PC-9 (cell line): ENCODE results near the gene ACOXL. TPM values are rescaled to one million over a fixed set of nuclear protein-coding genes. Genes with fewer than 3 reads are reported as not detected.

ENCODE experiments used
- BruUV-seq: library from RNA; stranded (reverse); fragments of 400-500 nt; replicated peaks from 2 replicates; lab custom pipeline; 2021; lab: Mats Ljungman, UMichigan
- CTCF ChIA-PET: fragments of 300-600 bp; sonication (Branson Sonifier 250); formaldehyde crosslinking; loops from one replicate; lab custom pipeline; 2022; ENCODE audit warnings: antibody characterized with exemption; lab: Charles Lee
- POLR2A ChIA-PET: fragments of 300-600 bp; sonication (Branson Sonifier 250); formaldehyde crosslinking; loops from one replicate; lab custom pipeline; 2022; ENCODE audit warnings: antibody characterized with exemption; ENCODE audit not compliant: unreplicated experiment; lab: Charles Lee
- DNase-seq, 2 experiments: peaks; one replicate each; pipeline versions ENCODE4 v3.0.0 to v3.0.0-alpha.2; 2015 to 2022; ENCODE audit warnings: mixed read lengths in 1 of 2
- H2AFZ ChIP-seq: fragments of 200-600 bp; sonication (generic); 2 replicates; pipeline ENCODE4 v1.8.1; 2017; ENCODE audit warnings: antibody characterized with exemption
- H3F3A ChIP-seq: fragments of 200-600 bp; sonication (generic); 2 replicates; pipeline ENCODE4 v1.8.1; 2017; ENCODE audit warnings: antibody characterized with exemption, mild to moderate bottlenecking, low read depth; ENCODE audit not compliant: insufficient read depth
- H3K27ac ChIP-seq: fragments of 200-600 bp; sonication (generic); 2 replicates; pipeline ENCODE4 v1.6.1; 2016; ENCODE audit warnings: mixed run types
- H3K27me3 ChIP-seq: fragments of 200-600 bp; sonication (generic); 2 replicates; pipeline ENCODE4 v1.6.1; 2016; ENCODE audit warnings: low read depth, mixed run types; ENCODE audit not compliant: insufficient read depth
- H3K36me3 ChIP-seq: fragments of 200-600 bp; sonication (generic); 2 replicates; pipeline ENCODE4 v1.6.1; 2016; ENCODE audit warnings: low read depth, mixed run types
- H3K4me1 ChIP-seq: fragments of 200-600 bp; sonication (generic); replicated peaks from 2 replicates; pipeline ENCODE4 v1.6.1; 2016; ENCODE audit warnings: mixed run types; ENCODE audit not compliant: insufficient read depth
- H3K4me2 ChIP-seq: fragments of 200-600 bp; sonication (generic); 2 replicates; pipeline ENCODE4 v1.6.1; 2017; ENCODE audit warnings: mixed run types
- H3K4me3 ChIP-seq: fragments of 200-600 bp; sonication (generic); 2 replicates; pipeline ENCODE4 v1.6.1; 2016; ENCODE audit warnings: mixed run types
- H3K79me2 ChIP-seq: fragments of 200-600 bp; sonication (generic); 2 replicates; pipeline ENCODE4 v1.6.1; 2017; ENCODE audit warnings: low read depth, mixed run types
- H3K9me2 ChIP-seq: fragments of 200-600 bp; sonication (generic); 2 replicates; pipeline ENCODE4 v1.8.1; 2017; ENCODE audit warnings: mild to moderate bottlenecking; ENCODE audit not compliant: insufficient read depth
- H3K9me3 ChIP-seq: fragments of 200-600 bp; sonication (generic); 2 replicates; pipeline ENCODE4 v1.8.1; 2016; ENCODE audit warnings: low read depth; ENCODE audit not compliant: insufficient read depth
- H4K20me1 ChIP-seq: fragments of 200-600 bp; sonication (generic); 2 replicates; pipeline ENCODE4 v1.8.1; 2017; ENCODE audit not compliant: insufficient read depth
- CTCF ChIP-seq: fragments of 200-600 bp; sonication (generic); conservative IDR thresholded peaks from 2 replicates; pipeline ENCODE4 v1.6.1; 2017; ENCODE audit warnings: mixed run types, antibody characterized with exemption, mild to moderate bottlenecking, moderate library complexity
- EZH2 ChIP-seq: fragments of 200-600 bp; sonication (generic); IDR thresholded peaks from 2 replicates; pipeline ENCODE4 v1.8.0; 2017; ENCODE audit warnings: antibody characterized with exemption, low read depth
- intact Hi-C: fragments of 100-400 bp; cut with micrococcal nuclease; formaldehyde crosslinking; loops from one replicate; pipeline ENCODE4 v1.10.0; 2022; ENCODE audit not compliant: unreplicated experiment
- total RNA-seq: library from RNA; stranded (reverse); gene quantifications from 2 replicates; pipeline ENCODE4 v1.2.3, GENCODE V29; 2021

ACOXL gene
- total RNA-seq, 1 experiment from 2014 or later, result 10.7 TPM

DNA sequence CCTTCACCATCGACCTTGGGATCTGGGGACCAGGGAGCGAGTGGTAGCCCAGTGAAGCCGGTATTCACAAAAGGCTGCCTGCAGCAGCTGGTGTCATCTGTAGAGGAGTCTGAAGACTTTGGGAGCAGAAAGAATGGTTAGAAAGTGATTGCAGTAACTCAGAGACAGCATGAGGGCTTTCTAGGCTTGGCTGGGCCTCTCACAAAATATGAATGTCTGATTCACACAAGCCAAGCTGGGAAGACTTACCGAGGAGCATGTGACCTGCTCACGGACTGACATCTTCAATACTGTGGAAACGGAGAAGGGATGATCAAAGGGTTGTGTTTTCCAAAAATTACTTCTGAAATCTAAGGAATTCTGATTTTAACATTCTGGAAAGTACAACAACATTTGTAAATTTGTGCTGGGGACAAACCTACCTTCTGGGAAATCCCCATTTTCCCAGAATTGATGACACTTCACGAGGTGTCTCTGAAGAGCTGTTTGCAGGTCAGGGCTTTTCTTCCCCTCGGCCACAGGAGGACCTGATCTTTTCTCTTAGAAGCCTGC, 111.7 kb downstream of the ACOXL start:
- Histone ChIP-seq H3K9me3 (no peaks in the 10 kb centered on the region), H3F3A (no peaks in the 10 kb centered on the region), H3K4me2 (no peak overlapping the region), H3K4me1 (no peaks in the 10 kb centered on the region), H2AFZ (no peak overlapping the region), H3K4me3 (no peak overlapping the region), H3K79me2 (no peaks in the 10 kb centered on the region), H3K9me2 (no peaks in the 10 kb centered on the region), H3K36me3 (no peaks in the 10 kb centered on the region), H3K27me3 (no peaks in the 10 kb centered on the region), H3K27ac (no peak overlapping the region), H4K20me1 (no peaks in the 10 kb centered on the region)
- no TSS peak for BruUV-seq
- CTCF ChIA-PET, result no interaction called here
- DNase-seq, result no peak
- no peak for TF ChIP-seq CTCF
- no peak for TF ChIP-seq EZH2
- POLR2A ChIA-PET, result no interaction called here
- intact Hi-C loops, result no loop called here

GRCh38 chr2:110847651-110848050, 115.3 kb downstream of the ACOXL start:
- Histone ChIP-seq H3K4me2 (no peak overlapping the region), H3K9me3 (no peaks in the 10 kb centered on the region), H3F3A (no peaks in the 10 kb centered on the region), H3K79me2 (no peaks in the 10 kb centered on the region), H3K4me3 (no peak overlapping the region), H3K27ac (no peak overlapping the region), H3K9me2 (no peaks in the 10 kb centered on the region), H2AFZ (no peak overlapping the region), H3K36me3 (no peaks in the 10 kb centered on the region), H3K4me1 (no peaks in the 10 kb centered on the region), H3K27me3 (no peaks in the 10 kb centered on the region), H4K20me1 (no peaks in the 10 kb centered on the region)
- intact Hi-C loops, result no loop called here
- ChIA-PET POLR2A (no interaction called here), CTCF (no interaction called here)
- TF ChIP-seq EZH2 (no peak), CTCF (no peak)
- no peak for DNase-seq
- no TSS peak for BruUV-seq

- H3K9me3 ChIP-seq, result no peaks in the 10 kb centered on the region
- H3K9me2 ChIP-seq, result no peaks in the 10 kb centered on the region
- no peak overlapping the region for H3K4me3 ChIP-seq
- TF ChIP-seq EZH2, result no peak
- no peak for TF ChIP-seq CTCF
- H2AFZ ChIP-seq, result no peak overlapping the region
- no peak overlapping the region for H3K27ac ChIP-seq
- no peaks in the 10 kb centered on the region for H4K20me1 ChIP-seq
- H3K27me3 ChIP-seq, result no peaks in the 10 kb centered on the region
- BruUV-seq, result no TSS peak
- ChIA-PET POLR2A (no interaction called here), CTCF (no interaction called here)
- no peak for DNase-seq
- no peaks in the 10 kb centered on the region for H3F3A ChIP-seq
- no peaks in the 10 kb centered on the region for H3K4me1 ChIP-seq
- H3K36me3 ChIP-seq, result no peaks in the 10 kb centered on the region
- H3K79me2 ChIP-seq, result no peaks in the 10 kb centered on the region
- intact Hi-C loops, result no loop called here
- H3K4me2 ChIP-seq, result no peak overlapping the region
These were observed 115.7 kb downstream of the ACOXL start for GRCh38 chr2:110848071-110848470.
